Neural cell (in vitro differentiated cells): ENCODE results near the gene LPP. TPM values are rescaled to one million over a fixed set of nuclear protein-coding genes. Genes with fewer than 3 reads are reported as not detected.

Experiments
- H2AFZ ChIP-seq: fragments of 200-600, 300-800 bp; sonication (generic), shearing (Covaris generic); 2 replicates; pipeline ENCODE4 v1.6.0; 2014; ENCODE audit warnings: low read depth, mild to moderate bottlenecking, antibody characterized with exemption, low read length, moderate library complexity
- H3F3A ChIP-seq: fragments of 200-600 bp; shearing (Covaris generic); 2 replicates; pipeline ENCODE4 v1.6.1; 2016; ENCODE audit warnings: mild to moderate bottlenecking, moderate library complexity, mixed read lengths, antibody characterized with exemption, low read length; ENCODE audit not compliant: insufficient read depth, poor library complexity, severe bottlenecking
- H3K27ac ChIP-seq: fragments of 200-600, 300-800 bp; sonication (generic), shearing (Covaris generic); 2 replicates; pipeline ENCODE4 v1.5.1; 2014; ENCODE audit warnings: mild to moderate bottlenecking, low read length, moderate library complexity
- H3K27me3 ChIP-seq: fragments of 300-800, 200-600 bp; sonication (generic), shearing (Covaris generic); 2 replicates; pipeline ENCODE4 v1.6.0; 2014; ENCODE audit warnings: mild to moderate bottlenecking, low read depth, low read length, moderate library complexity; ENCODE audit not compliant: insufficient read depth
- H3K36me3 ChIP-seq: fragments of 300-800, 200-600 bp; sonication (generic), shearing (Covaris generic); 2 replicates; pipeline ENCODE4 v1.5.1; 2014; ENCODE audit warnings: mild to moderate bottlenecking, antibody characterized with exemption, low read length, moderate library complexity; ENCODE audit not compliant: insufficient read depth
- H3K4me2 ChIP-seq: fragments of 300-800, 200-600 bp; sonication (generic), shearing (Covaris generic); 2 replicates; pipeline ENCODE4 v1.6.0; 2014; ENCODE audit warnings: mild to moderate bottlenecking, low read length
- H3K4me3 ChIP-seq: fragments of 300-800, 200-600 bp; sonication (generic), shearing (Covaris generic); 2 replicates; pipeline ENCODE4 v1.5.1; 2014; ENCODE audit warnings: mild to moderate bottlenecking, low read length, moderate library complexity
- H3K79me2 ChIP-seq: fragments of 200-600 bp; shearing (Covaris generic); replicated peaks from 2 replicates; pipeline ENCODE4 v1.6.0; 2014; ENCODE audit warnings: mild to moderate bottlenecking, low read length, moderate library complexity; ENCODE audit not compliant: insufficient read depth
- H3K9ac ChIP-seq: fragments of 300-800, 200-600 bp; sonication (generic), shearing (Covaris generic); 2 replicates; pipeline ENCODE4 v1.6.1; 2016; ENCODE audit warnings: mild to moderate bottlenecking, low read length, mixed read lengths
- H3K9me2 ChIP-seq: fragments of 200-600 bp; shearing (Covaris generic); 2 replicates; pipeline ENCODE4 v1.6.1; 2016; ENCODE audit warnings: mild to moderate bottlenecking, low read length, mixed read lengths; ENCODE audit not compliant: insufficient read depth
- H3K9me3 ChIP-seq: fragments of 200-600, 300-800 bp; sonication (generic), shearing (Covaris generic); 2 replicates; pipeline ENCODE4 v1.6.1; 2016; ENCODE audit warnings: mild to moderate bottlenecking, mixed run types, low read length, moderate library complexity, mixed read lengths
- H4K20me1 ChIP-seq: fragments of 200-600 bp; shearing (Covaris generic); 2 replicates; pipeline ENCODE4 v1.6.1; 2016; ENCODE audit warnings: mild to moderate bottlenecking, mixed run types; ENCODE audit not compliant: insufficient read depth
- CTCF ChIP-seq: fragments of 450-650 bp; IDR thresholded peaks from 2 replicates; pipeline ENCODE4 v1.5.1; 2014; ENCODE audit warnings: antibody characterized with exemption, mild to moderate bottlenecking, moderate library complexity; ENCODE audit not compliant: poor library complexity, severe bottlenecking
- EP300 ChIP-seq: fragments of 450-650 bp; conservative IDR thresholded peaks from 2 replicates; pipeline ENCODE4 v1.6.1; 2014; ENCODE audit warnings: antibody characterized with exemption, mild to moderate bottlenecking, moderate library complexity; ENCODE audit not compliant: poor library complexity, severe bottlenecking
- EZH2 ChIP-seq: fragments of 200-600, 300-800 bp; shearing (Covaris generic), sonication (generic); IDR thresholded peaks from 2 replicates; pipeline ENCODE4 v1.6.1; 2014; ENCODE audit warnings: antibody characterized with exemption, low read length, borderline replicate concordance, mild to moderate bottlenecking; ENCODE audit not compliant: insufficient read depth, poor library complexity, severe bottlenecking
- MXI1 ChIP-seq: fragments of 450-650 bp; conservative IDR thresholded peaks from 2 replicates; pipeline ENCODE4 v1.6.1; 2014; ENCODE audit warnings: antibody characterized with exemption, mild to moderate bottlenecking; ENCODE audit not compliant: poor library complexity, severe bottlenecking
- POLR2AphosphoS5 ChIP-seq: IDR thresholded peaks from 2 replicates; pipeline ENCODE4 v1.6.1; 2012
- RAD21 ChIP-seq: fragments of 450-650 bp; conservative IDR thresholded peaks from 2 replicates; pipeline ENCODE4 v1.6.1; 2014; ENCODE audit warnings: antibody characterized with exemption, mild to moderate bottlenecking, moderate library complexity
- REST ChIP-seq: IDR thresholded peaks from 2 replicates; pipeline ENCODE4 v1.6.1; 2012; ENCODE audit warnings: borderline replicate concordance
- SMC3 ChIP-seq: fragments of 450-650 bp; conservative IDR thresholded peaks from 2 replicates; pipeline ENCODE4 v1.6.1; 2014; ENCODE audit warnings: antibody characterized with exemption, mild to moderate bottlenecking, moderate library complexity; ENCODE audit not compliant: poor library complexity
- TAF1 ChIP-seq: IDR thresholded peaks from 2 replicates; pipeline ENCODE4 v1.6.1; 2012; ENCODE audit warnings: low read depth
- polyA plus RNA-seq: library from polyadenylated mRNA; depleted of rRNA; stranded (reverse); fragments of >200 nt; gene quantifications from 2 replicates; pipeline ENCODE4 v1.2.3, GENCODE V29; 2014

The LPP gene
- polyA plus RNA-seq, 1 donor from 2014 or later = 3.0 TPM

DNA sequence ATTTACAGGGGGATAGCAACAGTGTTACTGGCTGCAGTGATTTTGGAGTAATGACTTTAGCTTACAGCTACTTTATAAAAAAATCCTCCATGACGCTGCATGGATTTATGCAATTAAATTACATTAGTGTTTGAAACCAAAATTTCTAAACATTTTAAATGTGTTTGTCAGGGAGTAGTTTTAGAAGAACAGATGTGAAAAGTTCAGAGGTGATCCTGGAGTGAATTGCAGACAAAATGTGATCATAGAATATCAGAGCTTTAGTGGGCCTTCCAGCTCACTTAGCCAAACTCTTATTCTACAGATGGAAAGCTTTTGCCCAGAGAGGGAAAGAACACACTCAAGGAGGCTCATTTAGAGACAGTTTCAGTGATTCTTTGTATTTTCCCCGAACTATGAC lies 376.3 kb downstream of the LPP start:
- TF ChIP-seq CTCF (no peak), POLR2AphosphoS5 (no peak), RAD21 (no peak), REST (no peak), MXI1 (no peak), SMC3 (no peak), EZH2 (no peak), TAF1 (no peak), EP300 (no peak)
- Histone ChIP-seq H3K9me3 (no peaks in the 10 kb centered on the region), H3K9ac (no peak overlapping the region), H3K4me3 (no peak overlapping the region), H3K27me3 (no peaks in the 10 kb centered on the region), H3F3A (no peaks in the 10 kb centered on the region), H3K79me2 (no peaks in the 10 kb centered on the region), H4K20me1 (no peaks in the 10 kb centered on the region), H3K36me3 (no peaks in the 10 kb centered on the region), H3K9me2 (no peaks in the 10 kb centered on the region), H3K27ac (no peak overlapping the region), H2AFZ (no peak overlapping the region), H3K4me2 (no peak overlapping the region)

DNA sequence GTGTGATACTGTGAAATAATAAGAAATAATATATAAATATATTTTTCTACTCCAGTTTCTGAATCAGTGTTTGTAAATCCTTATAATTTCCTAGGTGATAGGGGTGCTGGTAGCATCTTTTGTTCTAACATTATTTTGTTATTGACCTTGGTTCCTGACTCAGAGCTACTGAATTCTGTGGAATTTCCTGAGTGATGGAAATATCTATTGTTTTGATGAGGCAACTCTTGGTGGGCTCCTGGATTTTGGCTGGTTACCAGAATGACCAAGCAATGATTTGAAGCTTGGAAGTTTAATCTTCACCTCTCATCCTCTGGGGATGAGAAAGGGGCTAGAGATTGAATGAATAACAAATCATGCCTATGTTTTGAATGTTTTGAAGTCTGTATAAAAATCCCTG lies 377.3 kb downstream of the LPP start:
- no peaks in the 10 kb centered on the region for H3K79me2 ChIP-seq
- no peaks in the 10 kb centered on the region for H3K9me3 ChIP-seq
- H3K36me3 ChIP-seq = no peaks in the 10 kb centered on the region
- TF ChIP-seq EP300 (no peak), TAF1 (no peak), CTCF (no peak), SMC3 (no peak), MXI1 (no peak), POLR2AphosphoS5 (no peak), REST (no peak), EZH2 (no peak), RAD21 (no peak)
- no peaks in the 10 kb centered on the region for H3F3A ChIP-seq
- no peak overlapping the region for H3K4me2 ChIP-seq
- H3K4me3 ChIP-seq = no peak overlapping the region
- no peaks in the 10 kb centered on the region for H4K20me1 ChIP-seq
- H2AFZ ChIP-seq = no peak overlapping the region
- no peak overlapping the region for H3K27ac ChIP-seq
- H3K9me2 ChIP-seq = no peaks in the 10 kb centered on the region
- no peak overlapping the region for H3K9ac ChIP-seq
- H3K27me3 ChIP-seq = no peaks in the 10 kb centered on the region
